ENCODE results near the gene BTG2.

Gene BTG2

DNA sequence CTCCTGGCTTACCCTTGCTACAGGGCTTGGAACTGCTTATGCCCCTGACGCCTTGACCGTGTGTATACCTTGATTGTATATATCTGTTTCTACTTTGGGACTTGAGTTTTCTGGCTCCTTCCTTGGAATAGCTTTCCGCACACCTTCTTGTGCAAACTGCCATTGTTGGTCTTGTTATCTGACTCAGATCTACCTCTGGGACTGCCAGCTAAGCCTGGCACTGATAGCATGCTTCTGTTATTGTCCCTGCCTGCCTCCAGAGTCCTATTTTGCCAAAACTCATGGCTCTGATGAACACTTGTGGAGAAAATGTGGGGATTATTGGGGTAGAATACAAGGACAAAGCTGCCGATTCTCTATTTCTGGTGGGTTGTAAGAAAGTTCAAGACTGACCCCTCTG lies 30.2 kb downstream of the BTG2 start:
- in situ Hi-C loops (cut with HindIII; ENCODE audit: low sequenced_read_pairs), result loop anchor here (5.0 kb wide), 1 partner anchor 43 kb away; no protein-coding TSS in a partner anchor

GRCh38 chr1:203336097-203336496 lies 30.8 kb downstream of the BTG2 start:
- in situ Hi-C loops (cut with HindIII; ENCODE audit: low sequenced_read_pairs), result loop anchor here (5.0 kb wide), 1 partner anchor 44 kb away; no protein-coding TSS in a partner anchor

DNA sequence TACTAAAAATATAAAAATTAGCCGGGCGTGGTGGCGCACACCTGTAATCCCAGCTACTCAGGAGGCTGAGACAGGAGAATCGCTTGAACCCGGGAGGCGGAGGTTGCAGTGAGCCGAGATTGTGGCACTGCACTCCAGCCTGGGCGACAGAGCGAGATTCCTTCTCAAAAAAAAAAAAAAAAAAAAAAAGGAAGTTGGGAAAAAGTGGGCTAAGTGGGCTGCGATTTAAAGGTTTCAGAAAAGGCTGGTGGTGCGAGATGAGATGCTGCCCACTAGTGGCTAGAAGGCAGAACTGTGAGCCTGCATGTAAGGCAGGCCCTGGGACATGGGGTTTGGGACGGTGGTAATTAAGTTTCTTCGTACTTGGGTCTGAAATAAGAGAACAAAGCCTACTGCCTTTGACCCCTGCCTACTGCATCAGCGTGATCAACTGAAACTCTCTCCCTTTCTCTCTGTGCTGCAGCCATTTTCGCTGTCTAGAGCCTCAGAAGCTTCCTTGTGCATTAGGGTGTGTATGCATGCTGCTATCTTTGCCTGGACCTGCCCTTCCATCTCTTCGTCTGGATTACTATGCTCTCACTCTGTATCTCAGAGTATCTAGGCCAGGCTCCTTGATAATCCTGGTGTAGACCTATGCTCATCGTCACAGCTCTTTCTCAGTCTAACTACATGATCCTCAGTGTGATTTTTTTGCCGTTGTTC lies 33.2 kb downstream of the BTG2 start:
- in situ Hi-C loops (cut with HindIII; ENCODE audit: low sequenced_read_pairs), result loop anchor here (5.0 kb wide), 1 partner anchor 46 kb away; no protein-coding TSS in a partner anchor

GRCh38 chr1:203340112-203340790 lies 34.9 kb downstream of the BTG2 start:
- in situ Hi-C loops (cut with HindIII; ENCODE audit: low sequenced_read_pairs), result no loop called here

GRCh38 chr1:203342192-203342940 lies 37.0 kb downstream of the BTG2 start:
- in situ Hi-C loops (cut with HindIII; ENCODE audit: low sequenced_read_pairs), result no loop called here

DNA sequence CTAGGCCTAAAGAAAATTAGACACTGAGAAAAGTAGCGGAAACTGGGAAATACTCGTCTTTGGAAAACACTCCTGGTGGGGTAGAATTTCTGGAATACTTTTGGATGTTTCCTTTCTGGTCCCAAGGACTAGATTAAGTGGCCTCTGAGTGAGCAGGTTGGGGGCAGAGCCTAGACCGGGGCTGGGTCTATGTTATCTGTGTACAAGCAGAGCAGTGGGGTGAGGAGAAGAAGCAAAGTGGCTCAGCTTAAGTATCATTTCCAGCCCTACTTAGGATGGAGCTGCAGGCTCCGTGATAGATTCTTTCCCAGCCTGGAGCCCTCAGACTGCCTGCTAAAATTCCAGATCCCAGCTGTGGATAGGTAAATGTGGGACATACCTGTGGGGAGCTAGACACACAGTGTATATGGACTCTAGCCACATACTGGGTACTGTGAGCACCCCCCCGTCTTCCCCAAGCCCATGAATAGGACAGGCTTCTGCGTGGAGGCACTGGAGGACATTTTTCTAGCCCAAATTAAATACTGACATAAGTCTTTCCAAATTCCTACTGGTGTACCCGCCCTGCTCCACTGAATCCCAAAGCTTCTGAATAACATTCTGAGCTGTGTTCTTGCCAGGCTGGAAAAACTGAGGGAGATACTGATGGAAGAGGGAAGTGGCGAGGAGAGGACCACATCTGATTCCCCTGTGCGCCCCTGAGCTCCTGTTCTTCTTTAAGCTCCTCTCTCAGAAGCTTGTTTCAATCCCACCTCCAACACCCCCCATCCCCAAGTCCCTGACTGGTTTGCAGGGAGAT lies 38.8 kb downstream of the BTG2 start:
- in situ Hi-C loops (cut with HindIII; ENCODE audit: low sequenced_read_pairs), result no loop called here

DNA sequence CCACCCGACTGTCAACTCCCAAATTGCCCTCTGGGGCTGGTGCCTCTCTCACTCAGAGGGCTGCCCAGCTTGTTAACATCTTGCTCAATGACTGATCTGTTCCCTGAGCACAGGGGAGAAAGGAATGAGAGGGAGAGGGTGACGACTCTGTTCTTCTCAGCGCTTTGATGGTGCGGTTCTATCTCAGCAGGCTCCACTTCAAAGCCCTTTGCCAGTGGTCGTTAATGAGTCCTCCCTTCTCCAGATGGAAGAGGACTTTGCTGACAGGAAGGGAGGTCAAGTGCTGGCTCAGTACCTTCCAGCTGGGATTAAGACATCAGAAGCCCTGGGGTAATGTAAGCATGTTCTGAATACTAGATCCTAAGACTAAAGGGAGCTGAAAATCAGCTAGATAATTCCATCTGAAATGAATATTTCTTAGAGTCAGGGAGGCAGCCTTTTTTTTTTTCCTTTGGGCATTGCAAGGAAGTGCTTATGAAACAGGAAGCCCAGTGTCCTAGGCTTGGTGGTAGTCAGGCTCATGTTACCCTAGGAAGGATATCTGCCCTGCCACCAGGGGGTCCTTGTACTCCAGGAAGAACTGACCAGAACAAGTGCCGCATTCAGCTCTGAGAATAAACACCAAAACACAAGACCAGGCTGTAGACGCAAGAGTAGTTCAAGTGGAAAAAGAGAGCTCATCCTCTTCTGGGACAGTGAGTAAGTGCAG lies 40.9 kb downstream of the BTG2 start:
- in situ Hi-C loops (cut with HindIII; ENCODE audit: low sequenced_read_pairs), result no loop called here

- in situ Hi-C loops (cut with HindIII; ENCODE audit: low sequenced_read_pairs), result no loop called here
These were observed 41.4 kb downstream of the BTG2 start for GRCh38 chr1:203346769-203347102.

DNA sequence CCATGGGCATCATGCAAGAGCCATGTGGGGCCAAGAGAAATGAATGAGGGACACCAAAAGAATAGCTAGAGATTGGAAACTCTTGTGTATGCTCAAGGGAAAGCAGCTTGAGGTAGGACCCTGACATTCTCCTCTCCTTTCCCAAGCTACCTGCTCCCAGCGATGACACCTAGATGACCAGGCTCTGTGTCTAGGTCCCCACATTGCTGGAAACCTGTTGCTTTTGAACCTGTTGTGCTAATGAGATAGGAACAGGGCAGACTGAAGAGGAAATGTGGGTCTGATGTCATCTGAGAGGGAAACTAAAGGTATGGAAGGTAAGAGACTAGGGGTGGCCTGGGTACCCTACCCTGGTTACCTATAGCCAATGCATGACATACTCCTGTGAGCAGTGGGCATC lies 43.8 kb downstream of the BTG2 start:
- in situ Hi-C loops (cut with HindIII; ENCODE audit: low sequenced_read_pairs), result no loop called here

DNA sequence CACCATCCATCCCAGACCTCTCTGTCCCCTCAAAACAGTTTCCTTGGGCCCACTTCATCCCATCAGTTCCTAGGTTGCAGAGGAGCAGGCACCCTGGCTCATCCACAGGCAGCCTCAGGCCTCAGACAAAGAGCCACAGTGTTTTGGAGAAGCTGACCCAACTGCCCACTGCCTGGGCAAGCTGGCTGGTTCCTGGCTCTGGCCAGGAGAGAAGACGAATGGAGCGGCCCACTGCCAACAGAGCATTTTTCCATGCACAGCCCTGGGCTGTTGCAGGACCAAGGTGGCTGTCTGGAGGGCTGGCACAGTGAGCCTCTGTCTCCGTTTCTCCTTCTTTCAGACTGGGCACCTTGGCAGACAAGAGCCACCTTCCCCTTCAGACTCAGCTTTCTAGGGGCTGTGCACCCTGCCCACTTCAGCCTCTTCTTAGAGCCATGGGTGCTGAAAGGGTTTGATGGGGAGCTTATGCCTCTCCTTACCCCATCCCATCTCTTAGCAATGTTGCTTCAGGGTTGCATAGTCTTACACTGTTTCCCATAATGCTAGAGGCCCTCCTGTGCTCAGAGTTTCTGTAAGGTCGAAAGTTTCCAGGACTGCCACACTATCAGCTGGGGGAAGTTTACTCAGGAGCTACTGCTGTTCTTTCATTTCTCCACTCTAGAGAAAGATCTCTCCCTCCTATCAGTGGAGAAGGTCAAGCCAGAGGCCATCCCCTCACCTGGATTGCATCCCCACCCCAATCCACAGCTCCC lies 44.6 kb downstream of the BTG2 start:
- in situ Hi-C loops (cut with HindIII; ENCODE audit: low sequenced_read_pairs), result loop anchor here (10.0 to 25.0 kb wide), 2 partner anchors 112 to 395 kb away; no protein-coding TSS in a partner anchor

DNA sequence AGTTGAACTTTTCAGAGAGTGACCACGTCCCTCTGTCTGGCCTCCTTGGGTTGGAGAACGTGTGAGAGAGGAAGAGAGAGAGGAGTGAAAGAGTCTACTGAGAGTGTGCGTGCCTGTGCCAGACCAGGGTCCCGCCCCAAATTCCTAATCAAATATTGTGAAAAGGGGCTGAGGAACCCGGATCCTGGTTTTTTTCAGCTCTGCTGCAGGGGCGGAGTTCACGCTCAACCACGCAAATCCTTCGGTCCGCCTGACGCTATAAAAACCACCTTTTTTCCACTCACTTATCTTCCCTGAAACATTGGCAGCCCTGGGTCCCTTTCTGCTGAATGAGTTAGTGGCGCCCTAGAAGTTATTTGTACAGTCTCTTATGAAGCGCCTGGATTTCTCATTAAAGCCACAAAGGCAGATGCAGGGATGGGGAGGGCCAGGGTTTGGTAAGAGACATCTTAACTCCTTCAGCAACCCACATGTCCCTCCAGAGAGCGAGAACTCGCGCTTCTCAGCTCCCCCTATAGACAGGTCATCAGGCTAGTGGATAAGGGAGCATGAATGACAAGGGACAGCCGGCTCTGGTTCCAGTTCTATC lies 45.8 kb downstream of the BTG2 start, which contains the start of gene FMOD:
Gene FMOD (minus strand): TSS at position 86 of the 589 bp plus-strand sequence. CDS start 2,852 bp downstream, outside the sequence.
- in situ Hi-C loops (cut with HindIII; ENCODE audit: low sequenced_read_pairs), result loop anchor here (10.0 to 25.0 kb wide), 2 partner anchors 111 to 394 kb away; no protein-coding TSS in a partner anchor

DNA sequence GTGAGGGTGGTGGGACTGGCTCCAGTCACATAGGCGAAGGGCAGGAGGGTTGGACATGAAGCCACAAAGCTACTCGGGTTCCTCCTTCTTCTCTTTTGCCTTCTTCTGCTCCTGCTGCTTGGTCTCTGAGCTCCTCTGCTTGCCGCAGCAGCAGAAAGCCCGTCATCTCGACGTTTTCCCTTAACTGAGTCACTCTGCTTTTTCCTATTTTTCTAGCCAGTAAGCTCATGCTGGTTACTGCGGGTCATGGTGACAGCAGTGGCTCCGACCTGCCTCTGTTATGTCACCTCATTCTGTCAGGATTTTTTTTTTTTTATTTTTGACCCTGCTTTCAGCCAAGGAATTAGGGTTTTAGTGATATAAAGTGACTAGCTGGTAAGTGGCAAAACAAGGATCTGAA lies 48.2 kb downstream of the BTG2 start:
- in situ Hi-C loops (cut with HindIII; ENCODE audit: low sequenced_read_pairs), result loop anchor here (10.0 to 25.0 kb wide), 2 partner anchors 109 to 391 kb away; no protein-coding TSS in a partner anchor

DNA sequence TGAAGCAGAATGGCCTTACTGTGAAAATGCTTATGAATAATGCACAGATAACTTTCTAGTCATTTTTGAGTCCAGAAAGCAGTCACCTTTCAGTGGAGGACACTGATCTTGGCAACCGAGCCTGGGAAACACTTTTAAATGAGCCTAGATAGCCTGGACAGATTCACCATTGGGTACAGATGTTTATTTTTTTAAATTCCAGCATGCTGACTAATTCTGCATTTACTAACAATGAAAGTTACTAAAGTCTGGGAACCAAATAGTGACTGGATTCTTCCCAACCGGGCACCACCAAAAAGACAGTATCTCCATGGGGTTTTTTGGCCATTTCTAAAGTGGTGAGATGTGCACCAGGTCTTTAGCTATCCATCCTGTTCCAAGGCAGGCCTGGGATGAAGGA lies 48.9 kb downstream of the BTG2 start:
- in situ Hi-C loops (cut with HindIII; ENCODE audit: low sequenced_read_pairs), result loop anchor here (10.0 to 25.0 kb wide), 2 partner anchors 108 to 391 kb away; no protein-coding TSS in a partner anchor

DNA sequence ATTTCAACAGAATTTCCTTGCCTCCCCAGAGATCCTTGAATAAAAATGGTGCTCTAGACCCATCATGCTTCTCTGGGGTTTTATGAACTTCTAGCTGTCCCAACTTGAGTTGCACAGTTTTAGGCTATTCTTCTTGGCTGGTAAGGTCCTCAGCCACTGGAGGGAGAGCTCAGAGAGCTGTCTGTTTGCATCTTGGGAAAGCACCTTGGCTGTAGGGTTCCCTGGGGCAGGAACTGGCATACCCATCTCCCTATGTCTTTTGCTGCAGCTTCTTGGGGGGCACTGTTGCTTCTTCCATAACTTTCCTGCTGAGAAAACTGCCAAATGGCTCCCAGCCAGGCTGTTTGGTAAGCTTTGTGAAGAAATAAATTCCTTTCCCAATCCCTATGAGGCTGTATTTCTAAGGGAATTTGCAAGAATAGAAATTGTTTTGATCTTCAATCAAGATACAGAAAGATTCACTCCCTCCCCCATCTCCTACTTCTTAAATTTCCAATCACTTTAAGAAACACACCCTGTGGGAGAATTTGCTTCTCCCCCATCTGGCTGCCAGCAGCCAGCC lies 53.8 kb downstream of the BTG2 start:
- in situ Hi-C loops (cut with HindIII; ENCODE audit: low sequenced_read_pairs), result loop anchor here (10.0 to 25.0 kb wide), 2 partner anchors 103 to 386 kb away; no protein-coding TSS in a partner anchor
